Measurements from ENCODE around the gene ASCC3. TPM values are rescaled to one million over a fixed set of nuclear protein-coding genes. Genes with fewer than 3 reads are reported as not detected.

ASCC3 gene
- total RNA-seq, 1 experiment from 2014 or later, result 32.2 TPM

DNA sequence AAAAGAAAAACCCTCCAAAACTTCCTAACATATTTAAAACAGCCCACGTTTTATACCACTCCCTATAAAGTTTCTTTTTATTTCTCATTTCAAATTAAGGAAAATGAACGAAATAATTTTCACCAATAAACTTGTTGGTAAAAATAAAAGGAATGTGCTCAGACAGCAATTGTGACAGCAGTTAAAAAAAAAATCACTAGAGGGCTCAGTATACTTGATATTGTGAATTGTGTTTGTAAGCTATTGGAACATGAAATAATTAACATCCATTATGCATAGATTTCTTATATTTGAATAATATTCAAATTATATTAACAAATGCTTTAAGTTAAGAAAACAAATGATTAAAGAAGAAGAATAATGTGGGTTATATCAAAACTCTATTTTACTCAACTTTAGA, 105.5 kb downstream of the ASCC3 start:
- no peaks in the 10 kb centered on the region for H3K36me3 ChIP-seq (ENCODE audit: insufficient read depth, low read length, poor library complexity, severe bottlenecking)
- POLR2A ChIA-PET (ENCODE audit: low non-redundant PET), result no interaction called here
- BruUV-seq (replicated peaks), result no TSS peak
- CTCF ChIA-PET, result no interaction called here
- TF ChIP-seq, protein P1, sequence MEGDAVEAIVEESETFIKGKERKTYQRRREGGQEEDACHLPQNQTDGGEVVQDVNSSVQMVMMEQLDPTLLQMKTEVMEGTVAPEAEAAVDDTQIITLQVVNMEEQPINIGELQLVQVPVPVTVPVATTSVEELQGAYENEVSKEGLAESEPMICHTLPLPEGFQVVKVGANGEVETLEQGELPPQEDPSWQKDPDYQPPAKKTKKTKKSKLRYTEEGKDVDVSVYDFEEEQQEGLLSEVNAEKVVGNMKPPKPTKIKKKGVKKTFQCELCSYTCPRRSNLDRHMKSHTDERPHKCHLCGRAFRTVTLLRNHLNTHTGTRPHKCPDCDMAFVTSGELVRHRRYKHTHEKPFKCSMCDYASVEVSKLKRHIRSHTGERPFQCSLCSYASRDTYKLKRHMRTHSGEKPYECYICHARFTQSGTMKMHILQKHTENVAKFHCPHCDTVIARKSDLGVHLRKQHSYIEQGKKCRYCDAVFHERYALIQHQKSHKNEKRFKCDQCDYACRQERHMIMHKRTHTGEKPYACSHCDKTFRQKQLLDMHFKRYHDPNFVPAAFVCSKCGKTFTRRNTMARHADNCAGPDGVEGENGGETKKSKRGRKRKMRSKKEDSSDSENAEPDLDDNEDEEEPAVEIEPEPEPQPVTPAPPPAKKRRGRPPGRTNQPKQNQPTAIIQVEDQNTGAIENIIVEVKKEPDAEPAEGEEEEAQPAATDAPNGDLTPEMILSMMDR (conservative IDR thresholded peaks at IDR 0.05; ENCODE audit: low read depth, low read length), result peak; percentile 57
- TF ChIP-seq EZH2 (IDR thresholded peaks at IDR 0.05; ENCODE audit: borderline replicate concordance, low read depth, low read length, poor library complexity, severe bottlenecking), result no peak
- H3K4me3 ChIP-seq (ENCODE audit: low read depth, low read length, poor library complexity, severe bottlenecking), result no peak overlapping the region
- intact Hi-C loops (cut with micrococcal nuclease; ENCODE audit: unreplicated experiment), result no loop called here
- H3K9me3 ChIP-seq (ENCODE audit: low read depth, low read length, poor library complexity, severe bottlenecking), result no peaks in the 10 kb centered on the region
- peaks cover 4% of the 10 kb centered on the region for H3K4me1 ChIP-seq (ENCODE audit: insufficient read depth, low read length, poor library complexity, severe bottlenecking)
- H3K27me3 ChIP-seq (replicated peaks; ENCODE audit: insufficient read depth, low read depth, low read length, poor library complexity), result no peaks in the 10 kb centered on the region
- no peak overlapping the region for H3K27ac ChIP-seq (ENCODE audit: low read depth, low read length, poor library complexity, severe bottlenecking)
- peak; percentile 20 for DNase-seq (ENCODE audit: low spot score)

DNA sequence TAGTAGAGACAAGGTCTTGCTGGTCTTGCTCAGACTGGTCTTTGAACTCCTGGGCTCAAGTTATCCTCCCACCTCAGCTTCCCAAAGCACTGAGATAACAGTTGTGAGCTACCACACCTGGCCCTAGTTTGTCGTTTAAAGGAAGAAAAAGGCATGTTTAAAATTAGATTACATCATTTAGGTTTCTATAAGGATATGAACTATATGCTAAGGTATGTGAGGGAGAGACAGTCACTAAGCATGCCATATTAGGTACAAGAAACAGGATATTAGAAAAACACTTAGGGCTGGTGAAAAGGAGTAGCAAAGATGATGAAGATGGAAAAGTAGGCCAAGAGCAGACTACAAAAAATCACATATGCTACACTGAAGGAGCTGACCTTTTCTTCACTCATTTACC, 106.4 kb downstream of the ASCC3 start:
- no TSS peak for BruUV-seq (replicated peaks)
- intact Hi-C loops (cut with micrococcal nuclease; ENCODE audit: unreplicated experiment), result no loop called here
- CTCF ChIA-PET, result no interaction called here
- Histone ChIP-seq H3K36me3 (ENCODE audit: insufficient read depth, low read length, poor library complexity, severe bottlenecking) (no peaks in the 10 kb centered on the region), H3K9me3 (ENCODE audit: low read depth, low read length, poor library complexity, severe bottlenecking) (no peaks in the 10 kb centered on the region), H3K27me3 (replicated peaks; ENCODE audit: insufficient read depth, low read depth, low read length, poor library complexity) (no peaks in the 10 kb centered on the region), H3K4me1 (ENCODE audit: insufficient read depth, low read length, poor library complexity, severe bottlenecking) (peaks cover 4% of the 10 kb centered on the region), H3K27ac (ENCODE audit: low read depth, low read length, poor library complexity, severe bottlenecking) (no peak overlapping the region), H3K4me3 (ENCODE audit: low read depth, low read length, poor library complexity, severe bottlenecking) (no peak overlapping the region)
- TF ChIP-seq, protein P1 (conservative IDR thresholded peaks at IDR 0.05; ENCODE audit: low read depth, low read length), result no peak
- no peak for TF ChIP-seq EZH2 (IDR thresholded peaks at IDR 0.05; ENCODE audit: borderline replicate concordance, low read depth, low read length, poor library complexity, severe bottlenecking)
- DNase-seq (ENCODE audit: low spot score), result no peak
- POLR2A ChIA-PET (ENCODE audit: low non-redundant PET), result no interaction called here

DNA sequence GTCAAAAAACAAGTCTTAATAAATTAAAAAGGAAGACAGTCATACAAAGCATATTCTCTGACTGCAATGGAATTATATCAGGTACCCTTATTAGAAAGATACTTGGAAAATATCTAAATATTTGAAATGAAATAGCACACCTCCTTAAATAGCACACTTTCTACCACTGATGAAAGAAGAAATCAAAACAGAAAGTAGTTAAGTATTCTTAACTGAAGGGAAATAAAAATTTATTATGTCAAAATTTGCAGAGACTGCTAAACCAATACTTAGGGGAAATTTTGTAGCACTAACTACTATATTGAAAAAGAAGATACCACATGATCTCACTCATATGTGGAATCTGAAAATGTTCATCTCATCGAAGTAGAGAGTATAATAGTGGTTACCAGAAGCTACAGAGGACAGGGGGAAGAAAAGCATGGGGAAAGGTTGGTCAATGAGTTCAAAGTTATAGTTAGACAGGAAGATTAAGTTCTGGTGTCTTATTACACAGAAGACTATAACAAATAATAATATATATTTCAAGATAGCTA, 112.2 kb downstream of the ASCC3 start:
- peaks cover 3% of the 10 kb centered on the region for H3K9me3 ChIP-seq (ENCODE audit: low read depth, low read length, poor library complexity, severe bottlenecking)
- no TSS peak for BruUV-seq (replicated peaks)
- DNase-seq (ENCODE audit: low spot score), result no peak
- intact Hi-C loops (cut with micrococcal nuclease; ENCODE audit: unreplicated experiment), result no loop called here
- CTCF ChIA-PET, result no interaction called here
- no peaks in the 10 kb centered on the region for H3K27me3 ChIP-seq (replicated peaks; ENCODE audit: insufficient read depth, low read depth, low read length, poor library complexity)
- POLR2A ChIA-PET (ENCODE audit: low non-redundant PET), result no interaction called here
- no peaks in the 10 kb centered on the region for H3K4me1 ChIP-seq (ENCODE audit: insufficient read depth, low read length, poor library complexity, severe bottlenecking)
- TF ChIP-seq, protein P1 (conservative IDR thresholded peaks at IDR 0.05; ENCODE audit: low read depth, low read length), result no peak
- TF ChIP-seq EZH2 (IDR thresholded peaks at IDR 0.05; ENCODE audit: borderline replicate concordance, low read depth, low read length, poor library complexity, severe bottlenecking), result no peak
- peaks cover 3% of the 10 kb centered on the region for H3K36me3 ChIP-seq (ENCODE audit: insufficient read depth, low read length, poor library complexity, severe bottlenecking)
- no peak overlapping the region for H3K4me3 ChIP-seq (ENCODE audit: low read depth, low read length, poor library complexity, severe bottlenecking)
- H3K27ac ChIP-seq (ENCODE audit: low read depth, low read length, poor library complexity, severe bottlenecking), result no peak overlapping the region
